Left lung (tissue), 10 donors: ENCODE data around the gene MAIP1. TPM values are rescaled to one million over a fixed set of nuclear protein-coding genes. Genes with fewer than 3 reads are reported as not detected.
A peak's percentile ranks its signal among the peaks of the same experiment; 100 is the strongest.

Experiments
- ATAC-seq: fragments of 200-7000 bp; cut with Tn5 transposase; one replicate; pipeline ENCODE4 v1.9.1; 2020; ENCODE audit warnings: moderate library complexity
- DNase-seq, 4 donors: peaks; one replicate each; pipeline ENCODE4 v3.0.0-alpha.2; 2013 to 2020
- H3K27ac ChIP-seq, 2 donors: fragments of 200-600 bp; sonication (generic) in 1 of 2; one replicate each; pipeline versions ENCODE4 v1.5.0 to v1.8.0; 2020 to 2021
- H3K27me3 ChIP-seq, 2 donors: fragments of 200-600 bp; sonication (generic) in 1 of 2; one replicate each; pipeline versions ENCODE4 v1.5.0 to v1.8.0; 2020 to 2021
- H3K36me3 ChIP-seq, 2 donors: fragments of 200-600 bp; sonication (generic) in 1 of 2; one replicate each; pipeline versions ENCODE4 v1.5.0 to v1.8.0; 2020 to 2021
- H3K4me1 ChIP-seq, 2 donors: fragments of 200-600 bp; one replicate each; pipeline ENCODE4 v1.8.0; 2021
- H3K4me3 ChIP-seq, 2 donors: fragments of 200-600 bp; sonication (generic) in 1 of 2; one replicate each; pipeline versions ENCODE4 v1.5.0 to v1.8.0; 2020 to 2021; ENCODE audit warnings: mild to moderate bottlenecking in 1 of 2
- H3K9me3 ChIP-seq, 2 donors: fragments of 200-600 bp; sonication (generic) in 1 of 2; one replicate each; pipeline versions ENCODE4 v1.5.0 to v1.8.0; 2020 to 2021
- intact Hi-C, 2 donors: fragments of 100-400 bp; cut with DNase I; formaldehyde crosslinking; loops; one replicate each; pipeline versions ENCODE4 v1.11.2 to v1.14.2; 2022
- polyA plus RNA-seq, 6 donors: library from polyadenylated mRNA; unstranded; fragments of 120-200 nt; gene quantifications; one replicate each; pipeline ENCODE4 v1.2.1, GENCODE V29; 2013; ENCODE audit not compliant: insufficient read length in 6 of 6
- total RNA-seq, 2 donors: library from RNA; stranded (reverse); fragmentation: NEBNext Ultra II Directional; extraction: Animal tissue kit (Norgen Biotek cat#: 25700); gene quantifications; one replicate each; pipeline ENCODE4 v1.2.1, GENCODE V29; 2021
- TF ChIP-seq, protein P1 (sequence below), 2 donors: fragments of 200-600 bp; sonication (generic) in 1 of 2; IDR thresholded peaks; one replicate each; pipeline versions ENCODE4 v1.5.0 to v1.8.0; 2021; ENCODE audit warnings: antibody characterized with exemption in 2 of 2
- donor health status: DM: no; HTN: yes; CAD: no.
- donor health status: DM: no; HTN: no; CAD: no.

MAIP1 gene
- total and polyA plus RNA-seq, 8 donors = 14.7 to 25.8 (median 22.1) TPM

DNA sequence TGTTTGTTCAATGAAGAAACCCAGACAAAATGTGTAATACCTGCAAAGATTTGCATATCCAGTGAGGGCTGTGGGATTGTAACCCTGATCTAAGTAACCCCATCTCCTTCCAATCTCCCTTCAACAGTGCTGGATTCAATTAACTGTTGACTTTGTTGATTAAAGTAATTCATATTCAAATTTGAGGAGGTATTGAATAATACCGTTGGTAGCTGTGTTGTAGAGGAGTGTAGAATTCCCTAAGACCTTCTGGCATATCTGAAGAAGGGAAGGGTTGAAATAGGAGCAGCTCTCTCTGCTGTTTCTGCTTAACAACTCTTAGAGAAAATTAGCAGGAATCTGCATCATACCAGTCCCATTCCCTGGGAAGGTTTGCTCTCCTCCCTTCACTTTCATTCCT lies 28.2 kb downstream of the MAIP1 start:
- ATAC-seq (no peak), DNase-seq (no peak)
- Histone ChIP-seq H3K4me1 (peaks cover 3 to 6% of the 10 kb centered on the region in 2 donors), H3K9me3 (no peaks in the 10 kb centered on the region), H3K36me3 (no peaks in the 10 kb centered on the region), H3K27ac (no peak overlapping the region), H3K4me3 (no peak overlapping the region), H3K27me3 (no peaks in the 10 kb centered on the region)
- intact Hi-C loops = loop anchor here in 1 of 2 donors (10.0 kb wide), 1 partner anchor 321 kb away; the partner anchor contains the start of gene SPATS2L
- TF ChIP-seq, protein P1, sequence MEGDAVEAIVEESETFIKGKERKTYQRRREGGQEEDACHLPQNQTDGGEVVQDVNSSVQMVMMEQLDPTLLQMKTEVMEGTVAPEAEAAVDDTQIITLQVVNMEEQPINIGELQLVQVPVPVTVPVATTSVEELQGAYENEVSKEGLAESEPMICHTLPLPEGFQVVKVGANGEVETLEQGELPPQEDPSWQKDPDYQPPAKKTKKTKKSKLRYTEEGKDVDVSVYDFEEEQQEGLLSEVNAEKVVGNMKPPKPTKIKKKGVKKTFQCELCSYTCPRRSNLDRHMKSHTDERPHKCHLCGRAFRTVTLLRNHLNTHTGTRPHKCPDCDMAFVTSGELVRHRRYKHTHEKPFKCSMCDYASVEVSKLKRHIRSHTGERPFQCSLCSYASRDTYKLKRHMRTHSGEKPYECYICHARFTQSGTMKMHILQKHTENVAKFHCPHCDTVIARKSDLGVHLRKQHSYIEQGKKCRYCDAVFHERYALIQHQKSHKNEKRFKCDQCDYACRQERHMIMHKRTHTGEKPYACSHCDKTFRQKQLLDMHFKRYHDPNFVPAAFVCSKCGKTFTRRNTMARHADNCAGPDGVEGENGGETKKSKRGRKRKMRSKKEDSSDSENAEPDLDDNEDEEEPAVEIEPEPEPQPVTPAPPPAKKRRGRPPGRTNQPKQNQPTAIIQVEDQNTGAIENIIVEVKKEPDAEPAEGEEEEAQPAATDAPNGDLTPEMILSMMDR (IDR thresholded peaks at IDR 0.05) = no peak

- peaks cover 3 to 6% of the 10 kb centered on the region in 2 donors for H3K4me1 ChIP-seq
- TF ChIP-seq, protein P1 (IDR thresholded peaks at IDR 0.05) = no peak
- no peaks in the 10 kb centered on the region for H3K36me3 ChIP-seq
- H3K27me3 ChIP-seq = no peaks in the 10 kb centered on the region
- H3K27ac ChIP-seq = no peak overlapping the region
- intact Hi-C loops = loop anchor here in 1 of 2 donors (10.0 kb wide), 1 partner anchor 321 kb away; the partner anchor contains the start of gene SPATS2L
- no peak overlapping the region for H3K4me3 ChIP-seq
- no peaks in the 10 kb centered on the region for H3K9me3 ChIP-seq
- DNase-seq = no peak
- ATAC-seq = no peak
Observed at GRCh38 chr2:199984159-199984558, 28.8 kb downstream of the MAIP1 start.

- Histone ChIP-seq H3K36me3 (no peaks in the 10 kb centered on the region), H3K9me3 (no peaks in the 10 kb centered on the region), H3K27me3 (no peaks in the 10 kb centered on the region), H3K4me3 (no peak overlapping the region), H3K4me1 (peaks cover 3% of the 10 kb centered on the region in 2 donors), H3K27ac (no peak overlapping the region)
- DNase-seq (peak in 1 of 4 donors; percentile 72), ATAC-seq (peak; percentile 6)
- intact Hi-C loops = loop anchor here in 1 of 2 donors (10.0 kb wide), 1 partner anchor 320 kb away; the partner anchor contains the start of gene SPATS2L
- TF ChIP-seq, protein P1 (IDR thresholded peaks at IDR 0.05) = no peak
Observed at GRCh38 chr2:199984755-199985154, 29.4 kb downstream of the MAIP1 start.

DNA sequence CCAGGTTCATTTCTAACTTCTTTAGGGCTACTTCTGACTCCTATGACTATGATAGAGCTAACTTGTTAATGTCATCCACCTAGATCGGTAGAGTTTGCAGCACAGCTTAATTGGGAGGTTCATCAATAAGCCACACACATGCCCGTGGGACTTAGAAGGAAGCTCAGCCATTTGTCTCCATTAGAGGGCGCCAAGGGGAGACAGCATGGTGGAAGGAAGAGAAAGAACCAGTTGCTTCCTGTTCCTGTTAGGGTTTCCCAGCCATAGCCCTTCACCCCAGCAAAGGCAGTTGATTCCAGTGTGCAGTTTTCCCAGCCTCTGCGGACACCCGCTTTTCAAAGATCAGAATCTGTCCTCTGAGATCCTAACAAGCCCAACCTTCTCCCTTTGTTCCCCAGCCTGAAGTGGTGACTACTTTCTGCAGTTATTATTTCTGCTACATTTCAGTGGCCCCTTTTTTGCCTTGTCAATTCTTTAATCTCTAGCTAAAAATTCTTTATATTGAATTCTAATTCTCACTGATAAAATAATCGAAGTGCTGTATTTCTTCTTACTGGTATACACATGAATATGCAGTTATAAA lies 30.3 kb downstream of the MAIP1 start:
- peak; percentile 95 for ATAC-seq
- no peaks in the 10 kb centered on the region for H3K36me3 ChIP-seq
- H3K4me3 ChIP-seq = no peak overlapping the region
- intact Hi-C loops = loop anchor here in 1 of 2 donors (10.0 kb wide), 1 partner anchor 319 kb away; the partner anchor contains the start of gene SPATS2L
- H3K9me3 ChIP-seq = no peaks in the 10 kb centered on the region
- H3K27ac ChIP-seq = no peak overlapping the region
- H3K27me3 ChIP-seq = no peaks in the 10 kb centered on the region
- DNase-seq = peak in 2 of 4 donors; percentile 51 to 56
- TF ChIP-seq, protein P1 (IDR thresholded peaks at IDR 0.05) = peak; percentile 50 to 57
- peaks cover 0 to 3% of the 10 kb centered on the region in 2 donors for H3K4me1 ChIP-seq

GRCh38 chr2:199987586-199987985 lies 32.2 kb downstream of the MAIP1 start:
- Histone ChIP-seq H3K36me3 (no peaks in the 10 kb centered on the region), H3K9me3 (no peaks in the 10 kb centered on the region), H3K27ac (no peak overlapping the region), H3K4me1 (peaks cover 0 to 3% of the 10 kb centered on the region in 2 donors), H3K4me3 (no peak overlapping the region), H3K27me3 (no peaks in the 10 kb centered on the region)
- TF ChIP-seq, protein P1 (IDR thresholded peaks at IDR 0.05) = no peak
- no peak for DNase-seq
- intact Hi-C loops = loop anchor here in 1 of 2 donors (10.0 kb wide), 1 partner anchor 317 kb away; the partner anchor contains the start of gene SPATS2L
- no peak for ATAC-seq
